NOMO-1 (cell line): ENCODE data around the gene ZGPAT.

Source experiments
- DNase-seq, 2 experiments: peaks; one replicate each; lab custom pipeline; 2025; ENCODE audit not compliant: unreplicated experiment in 2 of 2; lab: John Stamatoyannopoulos, UW

ZGPAT gene

GRCh38 chr20:63691711-63692435 is 16.0 kb upstream of the ZGPAT start:
- DNase-seq, result no peak

- DNase-seq, result no peak
Measured at GRCh38 chr20:63692436-63693082, 15.3 kb upstream of the ZGPAT start.

GRCh38 chr20:63693083-63693732 is 14.6 kb upstream of the ZGPAT start:
- DNase-seq, result no peak

- no peak for DNase-seq
Measured at GRCh38 chr20:63693733-63694583, 13.9 kb upstream of the ZGPAT start.

- DNase-seq, result no peak
Measured at GRCh38 chr20:63694584-63695423, 13.0 kb upstream of the ZGPAT start.

- DNase-seq, result no peak
Measured at GRCh38 chr20:63695424-63696305, 12.2 kb upstream of the ZGPAT start.

- no peak for DNase-seq
Measured at GRCh38 chr20:63696306-63696627, 11.6 kb upstream of the ZGPAT start.

GRCh38 chr20:63696628-63697356 is 11.0 kb upstream of the ZGPAT start, which contains the start of gene TNFRSF6B:
TSS of gene TNFRSF6B (plus strand) at chr20:63696652. CDS start at chr20:63696768, 116 bp downstream.
- DNase-seq, result no peak

- DNase-seq, result no peak
Measured at GRCh38 chr20:63697357-63697867, 10.4 kb upstream of the ZGPAT start.

- no peak for DNase-seq
Measured at GRCh38 chr20:63697868-63698545, 9.8 kb upstream of the ZGPAT start.

- no peak for DNase-seq
Measured at GRCh38 chr20:63698739-63699465, 8.9 kb upstream of the ZGPAT start.

GRCh38 chr20:63699466-63700198 is 8.2 kb upstream of the ZGPAT start:
- no peak for DNase-seq

- no peak for DNase-seq
Measured at GRCh38 chr20:63700199-63701050, 7.4 kb upstream of the ZGPAT start.

GRCh38 chr20:63701051-63701328 is 6.8 kb upstream of the ZGPAT start:
- DNase-seq, result no peak

- DNase-seq, result no peak
Measured at GRCh38 chr20:63701329-63702035, 6.4 kb upstream of the ZGPAT start.
